NCI-H82 treated with DMSO at 0.1 percent for 48 hours (cell line): ENCODE results near the gene ZNF862.

Experiments used
- DNase-seq: peaks from one replicate; lab custom pipeline; 2025; ENCODE audit not compliant: unreplicated experiment; lab: John Stamatoyannopoulos, UW

The ZNF862 gene

GRCh38 chr7:149809215-149809614 is 29.0 kb upstream of the ZNF862 start:
- DNase-seq, result no peak

- no peak for DNase-seq
Observed at GRCh38 chr7:149811221-149811620, 27.0 kb upstream of the ZNF862 start.

GRCh38 chr7:149811831-149812490 is 26.2 kb upstream of the ZNF862 start:
- DNase-seq, result no peak

GRCh38 chr7:149813254-149814035 is 24.7 kb upstream of the ZNF862 start:
- DNase-seq, result no peak

GRCh38 chr7:149814494-149814893 is 23.7 kb upstream of the ZNF862 start:
- no peak for DNase-seq

GRCh38 chr7:149815121-149815520 is 23.1 kb upstream of the ZNF862 start:
- DNase-seq, result no peak

GRCh38 chr7:149815661-149816266 is 22.4 kb upstream of the ZNF862 start:
- no peak for DNase-seq

GRCh38 chr7:149816267-149816751 is 21.9 kb upstream of the ZNF862 start:
- DNase-seq, result no peak

GRCh38 chr7:149816794-149817193 is 21.4 kb upstream of the ZNF862 start:
- no peak for DNase-seq

GRCh38 chr7:149817301-149817771 is 20.8 kb upstream of the ZNF862 start:
- no peak for DNase-seq

GRCh38 chr7:149817836-149818535 is 20.2 kb upstream of the ZNF862 start:
- no peak for DNase-seq

- no peak for DNase-seq
Observed at GRCh38 chr7:149818536-149818840, 19.7 kb upstream of the ZNF862 start.

- DNase-seq, result no peak
Observed at GRCh38 chr7:149819141-149819960, 18.8 kb upstream of the ZNF862 start.

- DNase-seq, result no peak
Observed at GRCh38 chr7:149819961-149820340, 18.2 kb upstream of the ZNF862 start.

- DNase-seq, result no peak
Observed at GRCh38 chr7:149820622-149821190, 17.5 kb upstream of the ZNF862 start.

- DNase-seq, result no peak
Observed at GRCh38 chr7:149821191-149822148, 16.7 kb upstream of the ZNF862 start.

- no peak for DNase-seq
Observed at GRCh38 chr7:149822353-149822943, 15.7 kb upstream of the ZNF862 start.

GRCh38 chr7:149823191-149823630 is 15.0 kb upstream of the ZNF862 start:
- no peak for DNase-seq
